Nephron (organoid): Measurements from ENCODE around the gene DCST2.

Source experiments
- H3K27ac Mint-ChIP-seq, 3 experiments: 2 replicates each; pipeline ENCODE4 v1.8.0; 2020; ENCODE audit warnings: mixed read lengths in 3 of 3, mild to moderate bottlenecking in 2 of 3, moderate library complexity in 1 of 3
- H3K27me3 Mint-ChIP-seq: 2 replicates; pipeline ENCODE4 v1.8.0; 2021; ENCODE audit warnings: low read depth, mild to moderate bottlenecking, moderate library complexity, mixed read lengths
- H3K36me3 Mint-ChIP-seq: 2 replicates; pipeline ENCODE4 v1.8.0; 2020; ENCODE audit warnings: low read depth, mixed read lengths
- H3K4me1 Mint-ChIP-seq: 2 replicates; pipeline ENCODE4 v1.8.0; 2020; ENCODE audit warnings: mixed read lengths
- H3K4me3 Mint-ChIP-seq, 3 experiments: 2 replicates each; pipeline ENCODE4 v1.8.0; 2020; ENCODE audit warnings: mild to moderate bottlenecking in 3 of 3, mixed read lengths in 3 of 3, moderate library complexity in 2 of 3
- H3K9me3 Mint-ChIP-seq: 2 replicates; pipeline ENCODE4 v1.8.0; 2020; ENCODE audit warnings: mixed read lengths
- CTCF ChIP-seq, 3 experiments: fragments of 200-600 bp; sonication (generic); IDR thresholded peaks; one replicate each; pipeline ENCODE4 v1.5.0; 2021; ENCODE audit warnings: antibody characterized with exemption in 3 of 3; ENCODE audit not compliant: unreplicated experiment in 3 of 3

The DCST2 gene

GRCh38 chr1:155048449-155049334, 15.1 kb upstream of the DCST2 start:
- H3K4me3 Mint-ChIP-seq = peak overlapping the region; percentile 55 to 88 (median 67)
- no peaks in the 10 kb centered on the region for H3K9me3 Mint-ChIP-seq
- peak overlapping the region in 1 of 3 experiments; percentile 54 for H3K27ac Mint-ChIP-seq
- no peaks in the 10 kb centered on the region for H3K36me3 Mint-ChIP-seq
- H3K27me3 Mint-ChIP-seq = peaks cover 18% of the 10 kb centered on the region
- TF ChIP-seq CTCF (IDR thresholded peaks at IDR 0.05; ENCODE audit: unreplicated experiment in 3 of 3) = no peak
- H3K4me1 Mint-ChIP-seq = peaks cover 26% of the 10 kb centered on the region

- Mint-ChIP-seq H3K36me3 (no peaks in the 10 kb centered on the region), H3K27me3 (peaks cover 10% of the 10 kb centered on the region), H3K9me3 (no peaks in the 10 kb centered on the region), H3K27ac (peak overlapping the region in 1 of 3 experiments; percentile 37), H3K4me3 (peak overlapping the region in 1 of 3 experiments; percentile 37), H3K4me1 (peaks cover 22% of the 10 kb centered on the region)
- peak; percentile 45 to 62 (median 46) for TF ChIP-seq CTCF (IDR thresholded peaks at IDR 0.05; ENCODE audit: unreplicated experiment in 3 of 3)
Measured at GRCh38 chr1:155044812-155045657, 11.5 kb upstream of the DCST2 start.

- Mint-ChIP-seq H3K4me3 (no peak overlapping the region), H3K27ac (peak overlapping the region in 1 of 3 experiments; percentile 37), H3K9me3 (no peaks in the 10 kb centered on the region), H3K4me1 (peaks cover 15% of the 10 kb centered on the region), H3K27me3 (peaks cover 10% of the 10 kb centered on the region), H3K36me3 (no peaks in the 10 kb centered on the region)
- no peak for TF ChIP-seq CTCF (IDR thresholded peaks at IDR 0.05; ENCODE audit: unreplicated experiment in 3 of 3)
Measured at GRCh38 chr1:155044365-155044764, 10.8 kb upstream of the DCST2 start.

GRCh38 chr1:155043793-155044192, 10.2 kb upstream of the DCST2 start:
- Mint-ChIP-seq H3K4me3 (no peak overlapping the region), H3K36me3 (no peaks in the 10 kb centered on the region), H3K9me3 (no peaks in the 10 kb centered on the region), H3K4me1 (peaks cover 11% of the 10 kb centered on the region), H3K27me3 (peaks cover 10% of the 10 kb centered on the region), H3K27ac (no peak overlapping the region)
- TF ChIP-seq CTCF (IDR thresholded peaks at IDR 0.05; ENCODE audit: unreplicated experiment in 3 of 3) = no peak

GRCh38 chr1:155043301-155043702, 9.7 kb upstream of the DCST2 start:
- Mint-ChIP-seq H3K27me3 (peaks cover 10% of the 10 kb centered on the region), H3K9me3 (no peaks in the 10 kb centered on the region), H3K4me1 (peaks cover 7% of the 10 kb centered on the region), H3K36me3 (no peaks in the 10 kb centered on the region), H3K4me3 (no peak overlapping the region), H3K27ac (no peak overlapping the region)
- no peak for TF ChIP-seq CTCF (IDR thresholded peaks at IDR 0.05; ENCODE audit: unreplicated experiment in 3 of 3)
